Measurements from ENCODE around the gene PBRM1. TPM values are rescaled to one million over a fixed set of nuclear protein-coding genes. Genes with fewer than 3 reads are reported as not detected.

The PBRM1 gene
- total RNA-seq, 1 donor from 2014 or later = 107 TPM

- no peak overlapping the region for H3K4me3 Mint-ChIP-seq
- no peaks in the 10 kb centered on the region for H3K9me3 Mint-ChIP-seq
- H3K27ac Mint-ChIP-seq (ENCODE audit: unreplicated experiment) = no peak overlapping the region
- H3K4me1 Mint-ChIP-seq = no peaks in the 10 kb centered on the region
- peaks cover 16% of the 10 kb centered on the region for H3K36me3 Mint-ChIP-seq (ENCODE audit: low read depth)
- TF ChIP-seq CTCF (conservative IDR thresholded peaks at IDR 0.05) = no peak
- H3K27me3 Mint-ChIP-seq (ENCODE audit: low read depth) = no peaks in the 10 kb centered on the region
- no peak for DNase-seq (ENCODE audit: low read depth, low spot score)
Measured at GRCh38 chr3:52671676-52672075, 14.0 kb downstream of the PBRM1 start.

GRCh38 chr3:52670621-52671521 lies 14.8 kb downstream of the PBRM1 start:
- Mint-ChIP-seq H3K4me3 (no peak overlapping the region), H3K27ac (ENCODE audit: unreplicated experiment) (peak overlapping the region; percentile 13), H3K36me3 (ENCODE audit: low read depth) (peaks cover 11% of the 10 kb centered on the region), H3K9me3 (no peaks in the 10 kb centered on the region), H3K4me1 (no peaks in the 10 kb centered on the region), H3K27me3 (ENCODE audit: low read depth) (no peaks in the 10 kb centered on the region)
- no peak for TF ChIP-seq CTCF (conservative IDR thresholded peaks at IDR 0.05)
- DNase-seq (ENCODE audit: low read depth, low spot score) = no peak

GRCh38 chr3:52663098-52663497 lies 22.6 kb downstream of the PBRM1 start:
- Mint-ChIP-seq H3K27ac (ENCODE audit: unreplicated experiment) (no peak overlapping the region), H3K36me3 (ENCODE audit: low read depth) (peaks cover 25% of the 10 kb centered on the region), H3K4me3 (no peak overlapping the region), H3K4me1 (no peaks in the 10 kb centered on the region), H3K27me3 (ENCODE audit: low read depth) (no peaks in the 10 kb centered on the region), H3K9me3 (no peaks in the 10 kb centered on the region)
- no peak for DNase-seq (ENCODE audit: low read depth, low spot score)
- TF ChIP-seq CTCF (conservative IDR thresholded peaks at IDR 0.05) = no peak

GRCh38 chr3:52660046-52660445 lies 25.7 kb downstream of the PBRM1 start:
- Mint-ChIP-seq H3K9me3 (no peaks in the 10 kb centered on the region), H3K27me3 (ENCODE audit: low read depth) (no peaks in the 10 kb centered on the region), H3K4me1 (no peaks in the 10 kb centered on the region), H3K36me3 (ENCODE audit: low read depth) (peaks cover 22% of the 10 kb centered on the region), H3K4me3 (no peak overlapping the region), H3K27ac (ENCODE audit: unreplicated experiment) (no peak overlapping the region)
- DNase-seq (ENCODE audit: low read depth, low spot score) = no peak
- TF ChIP-seq CTCF (conservative IDR thresholded peaks at IDR 0.05) = no peak

- TF ChIP-seq CTCF (conservative IDR thresholded peaks at IDR 0.05) = no peak
- H3K27ac Mint-ChIP-seq (ENCODE audit: unreplicated experiment) = no peak overlapping the region
- H3K9me3 Mint-ChIP-seq = no peaks in the 10 kb centered on the region
- no peaks in the 10 kb centered on the region for H3K4me1 Mint-ChIP-seq
- H3K4me3 Mint-ChIP-seq = no peak overlapping the region
- peaks cover 13% of the 10 kb centered on the region for H3K36me3 Mint-ChIP-seq (ENCODE audit: low read depth)
- H3K27me3 Mint-ChIP-seq (ENCODE audit: low read depth) = no peaks in the 10 kb centered on the region
- DNase-seq (ENCODE audit: low read depth, low spot score) = no peak
Measured at GRCh38 chr3:52655895-52656294, 29.8 kb downstream of the PBRM1 start.
